ENCODE measurements around the gene CELF2.
"Not testable (repeated sequence)": the region's sequence is repeated elsewhere in the genome, so short reads cannot be mapped to it uniquely, and the experiment has no call there.

The CELF2 gene

DNA sequence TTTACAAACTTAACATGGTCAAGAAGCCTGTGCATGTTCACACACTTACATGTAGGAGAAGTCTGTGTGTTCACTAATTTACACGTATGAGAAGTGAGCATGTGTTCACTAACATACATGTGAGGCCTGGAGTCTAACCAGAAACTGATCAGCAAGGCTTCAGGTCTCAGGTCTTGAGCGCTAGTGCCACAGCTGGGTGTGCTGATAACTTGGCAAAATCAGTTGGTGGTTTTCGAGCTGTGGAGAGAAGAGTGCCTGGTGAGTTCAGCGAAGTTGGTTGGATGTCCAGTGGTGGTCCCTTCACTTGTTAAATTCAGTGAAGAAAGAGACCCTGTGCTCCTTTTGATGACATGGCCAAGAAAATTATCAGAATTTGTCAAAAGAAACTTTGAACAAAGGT, 98.7 kb downstream of the CELF2 start:
- Histone ChIP-seq H3K27me3 (no peaks in the 10 kb centered on the region), H3K36me3 (no peaks in the 10 kb centered on the region), H3K4me1 (no peaks in the 10 kb centered on the region), H3K4me3 (ENCODE audit: low read depth, low read length) (no peak overlapping the region), H3K9me3 (no peaks in the 10 kb centered on the region)
- no peak for DNase-seq
- TF ChIP-seq, protein P1, sequence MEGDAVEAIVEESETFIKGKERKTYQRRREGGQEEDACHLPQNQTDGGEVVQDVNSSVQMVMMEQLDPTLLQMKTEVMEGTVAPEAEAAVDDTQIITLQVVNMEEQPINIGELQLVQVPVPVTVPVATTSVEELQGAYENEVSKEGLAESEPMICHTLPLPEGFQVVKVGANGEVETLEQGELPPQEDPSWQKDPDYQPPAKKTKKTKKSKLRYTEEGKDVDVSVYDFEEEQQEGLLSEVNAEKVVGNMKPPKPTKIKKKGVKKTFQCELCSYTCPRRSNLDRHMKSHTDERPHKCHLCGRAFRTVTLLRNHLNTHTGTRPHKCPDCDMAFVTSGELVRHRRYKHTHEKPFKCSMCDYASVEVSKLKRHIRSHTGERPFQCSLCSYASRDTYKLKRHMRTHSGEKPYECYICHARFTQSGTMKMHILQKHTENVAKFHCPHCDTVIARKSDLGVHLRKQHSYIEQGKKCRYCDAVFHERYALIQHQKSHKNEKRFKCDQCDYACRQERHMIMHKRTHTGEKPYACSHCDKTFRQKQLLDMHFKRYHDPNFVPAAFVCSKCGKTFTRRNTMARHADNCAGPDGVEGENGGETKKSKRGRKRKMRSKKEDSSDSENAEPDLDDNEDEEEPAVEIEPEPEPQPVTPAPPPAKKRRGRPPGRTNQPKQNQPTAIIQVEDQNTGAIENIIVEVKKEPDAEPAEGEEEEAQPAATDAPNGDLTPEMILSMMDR (IDR thresholded peaks at IDR 0.05; ENCODE audit: low read depth, low read length): no peak

DNA sequence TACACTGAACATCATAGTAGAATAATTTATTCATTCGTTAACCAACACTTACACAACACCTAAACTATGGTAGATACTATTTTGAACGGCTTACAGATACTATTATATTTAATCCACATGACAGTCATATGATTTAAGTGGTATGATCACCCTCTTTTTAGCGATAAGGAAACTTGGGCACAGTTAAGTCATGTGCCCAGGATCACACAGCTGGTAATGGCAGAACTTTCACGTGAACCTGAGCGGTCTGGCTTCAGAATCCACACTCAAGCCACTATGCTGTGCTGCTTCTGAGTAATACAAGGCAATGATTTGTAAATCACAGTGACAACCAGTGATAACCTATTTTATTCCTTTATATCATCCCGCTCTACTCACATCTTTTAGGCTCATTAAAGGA, 99.1 kb downstream of the CELF2 start:
- Histone ChIP-seq H3K4me3 (ENCODE audit: low read depth, low read length) (no peak overlapping the region), H3K36me3 (no peaks in the 10 kb centered on the region), H3K27me3 (no peaks in the 10 kb centered on the region), H3K4me1 (no peaks in the 10 kb centered on the region), H3K9me3 (no peaks in the 10 kb centered on the region)
- no peak for DNase-seq
- TF ChIP-seq, protein P1 (IDR thresholded peaks at IDR 0.05; ENCODE audit: low read depth, low read length): no peak

DNA sequence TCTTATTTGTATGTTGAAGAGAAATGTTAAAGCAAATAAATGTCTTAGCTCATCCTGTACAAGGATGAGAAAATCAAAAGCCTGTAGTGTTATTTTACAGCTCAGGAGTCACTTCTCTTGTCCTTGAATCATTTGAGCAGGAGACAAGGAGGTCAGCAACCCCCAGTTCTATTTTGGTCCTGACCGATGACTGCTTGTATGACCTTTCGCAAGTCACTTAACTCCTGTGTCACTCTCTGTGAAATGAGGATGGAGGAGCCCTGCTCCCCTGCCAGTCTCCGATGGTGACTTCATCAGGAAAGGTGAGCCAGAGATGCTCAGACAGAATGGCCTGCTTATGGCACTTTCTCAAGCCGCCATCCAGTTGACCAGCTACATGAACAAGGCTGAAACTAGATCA, 101.0 kb downstream of the CELF2 start:
- H3K9me3 ChIP-seq: no peaks in the 10 kb centered on the region
- no peaks in the 10 kb centered on the region for H3K27me3 ChIP-seq
- no peak overlapping the region for H3K4me3 ChIP-seq (ENCODE audit: low read depth, low read length)
- H3K36me3 ChIP-seq: no peaks in the 10 kb centered on the region
- H3K4me1 ChIP-seq: no peaks in the 10 kb centered on the region
- TF ChIP-seq, protein P1 (IDR thresholded peaks at IDR 0.05; ENCODE audit: low read depth, low read length): no peak
- no peak for DNase-seq

DNA sequence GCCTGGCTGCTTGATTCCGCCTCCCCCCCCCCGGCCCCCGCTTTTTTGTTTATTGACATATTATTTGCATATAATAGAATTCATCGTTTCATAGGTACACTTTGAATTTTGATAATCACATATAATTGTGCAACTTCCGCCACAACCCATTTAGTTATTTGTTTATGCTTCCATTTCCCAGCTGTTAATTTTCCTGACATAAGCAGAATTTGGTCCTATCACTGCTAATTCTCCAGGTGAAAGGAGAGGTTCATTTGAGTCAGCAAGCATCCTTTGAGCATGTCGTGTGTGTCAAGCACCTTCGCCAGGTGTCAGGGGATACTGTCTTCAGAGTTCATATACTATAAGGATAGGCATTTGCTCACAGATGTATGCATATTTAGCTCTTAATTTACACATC, 102.2 kb downstream of the CELF2 start:
- no peaks in the 10 kb centered on the region for H3K4me1 ChIP-seq
- H3K27me3 ChIP-seq: no peaks in the 10 kb centered on the region
- DNase-seq: no peak
- no peaks in the 10 kb centered on the region for H3K9me3 ChIP-seq
- TF ChIP-seq, protein P1 (IDR thresholded peaks at IDR 0.05; ENCODE audit: low read depth, low read length): no peak
- no peak overlapping the region for H3K4me3 ChIP-seq (ENCODE audit: low read depth, low read length)
- no peaks in the 10 kb centered on the region for H3K36me3 ChIP-seq

DNA sequence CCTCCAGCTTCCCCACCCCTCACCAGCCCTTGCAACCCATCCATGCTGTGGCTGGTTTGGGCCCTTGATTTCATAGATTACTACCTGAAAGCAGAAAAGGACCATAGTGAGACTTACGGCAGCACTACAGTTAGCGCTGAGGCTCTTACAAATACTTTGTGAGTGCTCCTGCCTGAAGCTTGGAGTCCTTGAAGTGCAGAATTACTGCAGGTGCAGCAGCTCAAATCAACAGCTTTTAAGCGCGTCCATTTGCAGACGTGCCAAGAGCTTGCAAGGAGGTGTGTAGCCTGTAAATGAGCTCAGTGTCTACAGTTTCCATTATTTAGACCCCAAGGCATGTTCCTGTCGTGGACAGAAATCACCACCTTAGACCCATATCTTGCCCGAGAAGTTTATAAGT, 103.0 kb downstream of the CELF2 start:
- Histone ChIP-seq H3K27me3 (no peaks in the 10 kb centered on the region), H3K9me3 (no peaks in the 10 kb centered on the region), H3K4me1 (no peaks in the 10 kb centered on the region), H3K4me3 (ENCODE audit: low read depth, low read length) (no peak overlapping the region), H3K36me3 (no peaks in the 10 kb centered on the region)
- TF ChIP-seq, protein P1 (IDR thresholded peaks at IDR 0.05; ENCODE audit: low read depth, low read length): no peak
- DNase-seq: no peak

DNA sequence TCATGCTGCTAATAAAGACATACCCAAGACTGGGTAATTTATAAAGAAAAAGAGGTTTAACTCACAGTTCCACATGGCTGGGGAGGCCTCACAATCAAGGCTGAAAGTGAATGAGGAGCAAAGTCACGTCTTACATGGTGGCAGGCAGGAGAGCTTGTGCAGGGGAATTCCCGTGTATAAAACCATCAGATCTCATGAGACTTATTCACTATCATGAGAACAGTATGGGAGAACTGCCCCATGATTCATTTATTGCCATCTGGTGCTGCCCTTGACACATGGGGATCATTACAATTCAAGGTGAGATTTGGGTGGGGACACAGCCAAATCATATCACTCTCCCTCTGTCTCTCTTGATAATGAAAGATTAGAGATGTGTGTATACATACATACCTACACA, 106.2 kb downstream of the CELF2 start:
- H3K27me3 ChIP-seq; H3K4me3 ChIP-seq (ENCODE audit: low read depth, low read length); DNase-seq; H3K9me3 ChIP-seq; H3K4me1 ChIP-seq; H3K36me3 ChIP-seq: not testable (repeated sequence)

DNA sequence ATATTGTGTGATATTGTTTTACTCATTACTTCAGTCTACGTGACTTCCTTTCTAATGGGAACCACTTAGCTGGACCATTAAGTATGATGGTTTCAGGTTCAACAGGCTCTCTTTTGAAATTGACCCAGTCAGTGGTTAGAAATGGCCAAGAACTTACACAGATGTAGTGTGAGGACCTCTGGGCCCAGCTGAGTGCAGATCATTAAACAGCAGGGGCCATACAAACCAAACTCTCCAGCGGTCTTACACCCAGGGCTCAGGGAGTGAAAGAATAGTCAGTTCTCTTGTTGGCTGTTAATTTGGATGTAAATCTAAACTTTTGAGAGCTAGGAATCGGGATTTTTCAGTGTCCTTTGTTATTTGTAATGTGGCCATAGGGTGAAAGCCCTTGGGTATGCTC, 107.3 kb downstream of the CELF2 start:
- no peak overlapping the region for H3K4me3 ChIP-seq (ENCODE audit: low read depth, low read length)
- H3K27me3 ChIP-seq: no peaks in the 10 kb centered on the region
- H3K36me3 ChIP-seq: no peaks in the 10 kb centered on the region
- no peaks in the 10 kb centered on the region for H3K9me3 ChIP-seq
- DNase-seq: no peak
- TF ChIP-seq, protein P1 (IDR thresholded peaks at IDR 0.05; ENCODE audit: low read depth, low read length): no peak
- H3K4me1 ChIP-seq: no peaks in the 10 kb centered on the region

DNA sequence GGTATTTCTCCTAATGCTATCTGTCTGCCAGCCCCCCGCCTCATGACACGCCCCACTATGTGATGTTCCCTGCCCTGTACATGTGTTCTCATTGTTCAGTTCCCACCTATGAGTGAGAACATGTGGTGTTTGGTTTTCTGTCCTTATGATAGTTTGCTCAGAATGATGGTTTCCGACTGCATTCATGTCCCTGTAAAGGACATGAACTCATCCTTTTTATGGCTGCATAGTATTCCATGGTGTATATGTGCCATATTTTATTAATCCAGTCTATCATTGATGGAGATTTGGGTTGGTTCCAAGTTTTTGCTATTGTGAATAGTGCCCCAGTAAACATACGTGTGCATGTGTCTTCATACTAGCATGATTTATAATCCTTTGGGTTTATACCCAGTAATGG, 109.3 kb downstream of the CELF2 start:
- not testable (repeated sequence) for DNase-seq; H3K36me3 ChIP-seq; H3K27me3 ChIP-seq; H3K4me3 ChIP-seq (ENCODE audit: low read depth, low read length); H3K4me1 ChIP-seq; H3K9me3 ChIP-seq

All from BE2C (cell line).